Gastroesophageal sphincter (tissue), 4 donors: ENCODE measurements around the gene UST. TPM values are rescaled to one million over a fixed set of nuclear protein-coding genes. Genes with fewer than 3 reads are reported as not detected.

Source experiments
- ATAC-seq: fragments of 150-250 bp; one replicate; pipeline ENCODE4 v1.9.1; 2016; ENCODE audit warnings: mild to moderate bottlenecking, moderate library complexity
- H3K27ac ChIP-seq, 4 donors: fragments of 200-600 bp; sonication (generic) in 3 of 4; 1 replicate in 3 of 4; 2 replicates in 1 of 4; pipeline ENCODE4 v1.5.1; 2016 to 2019
- H3K27me3 ChIP-seq: fragments of 200-600 bp; sonication (generic); one replicate; pipeline ENCODE4 v1.5.1; 2019
- H3K36me3 ChIP-seq, 2 donors: fragments of 200-600 bp; sonication (generic); one replicate each; pipeline ENCODE4 v1.5.1; 2019; ENCODE audit warnings: control low read depth in 1 of 2
- H3K4me1 ChIP-seq, 3 donors: fragments of 200-600 bp; sonication (generic); 1 replicate in 2 of 3; 2 replicates in 1 of 3; pipeline ENCODE4 v1.5.1; 2016 to 2019; ENCODE audit warnings: control low read depth in 2 of 3
- H3K4me3 ChIP-seq, 2 donors: fragments of 200-600 bp; sonication (generic); one replicate each; pipeline ENCODE4 v1.5.1; 2019; ENCODE audit warnings: mild to moderate bottlenecking in 1 of 2, moderate library complexity in 1 of 2
- H3K9me3 ChIP-seq, 3 donors: fragments of 200-600 bp; sonication (generic); one replicate each; pipeline ENCODE4 v1.5.1; 2017 to 2019; ENCODE audit warnings: control low read depth in 2 of 3
- CTCF ChIP-seq, 4 experiments: fragments of 200-600 bp in 2 of 4; fragments of 450-650 bp in 2 of 4; sonication (generic) in 1 of 4; IDR thresholded peaks; one replicate each; pipeline ENCODE4 v1.5.1; 2017 to 2019; ENCODE audit warnings: antibody characterized with exemption in 4 of 4, mild to moderate bottlenecking in 2 of 4, moderate library complexity in 2 of 4
- EP300 ChIP-seq: sonication (generic); formaldehyde crosslinking; IDR thresholded peaks from one replicate; pipeline ENCODE4 v1.6.1; 2017; ENCODE audit warnings: antibody characterized with exemption, mild to moderate bottlenecking
- POLR2A ChIP-seq, 2 donors: fragments of 450-650 bp; IDR thresholded peaks; one replicate each; pipeline ENCODE4 v1.6.1; 2017; ENCODE audit warnings: antibody characterized with exemption in 2 of 2, mild to moderate bottlenecking in 2 of 2, moderate library complexity in 1 of 2
- POLR2AphosphoS5 ChIP-seq: sonication (generic); formaldehyde crosslinking; IDR thresholded peaks from one replicate; pipeline ENCODE4 v1.6.1; 2017; ENCODE audit warnings: antibody characterized with exemption
- WGBS, 2 donors: methylation state at CpG; one replicate each; pipeline ENCODE4 v1.1.5; 2018; ENCODE audit warnings: low coverage in 1 of 2; 5-methylcytosine and 5-hydroxymethylcytosine counted together
- total RNA-seq, 4 donors: library from RNA; depleted of rRNA; stranded (reverse); fragments of >200 nt; gene quantifications; one replicate each; pipeline ENCODE4 v1.1.0, GENCODE V29; 2016

The UST gene
- total RNA-seq, 4 donors from 2014 or later, result 17.4 to 48.1 (median 32.4) TPM

GRCh38 chr6:148757944-148758480, 11.2 kb downstream of the UST start:
- Histone ChIP-seq H3K27me3 (no peaks in the 10 kb centered on the region), H3K9me3 (no peaks in the 10 kb centered on the region), H3K27ac (no peak overlapping the region), H3K4me1 (peaks cover 0 to 40% (median 15%) of the 10 kb centered on the region in 3 donors), H3K36me3 (no peaks in the 10 kb centered on the region), H3K4me3 (no peak overlapping the region)
- no peak for ATAC-seq
- no peak for TF ChIP-seq CTCF (IDR thresholded peaks at IDR 0.05)
- TF ChIP-seq POLR2A (IDR thresholded peaks at IDR 0.05), result no peak
- TF ChIP-seq POLR2AphosphoS5, result no peak
- TF ChIP-seq EP300, result no peak
- WGBS, 2 donors, result 0 to 50% methylated on average over 1 to 2 of the region's 2 CpGs

GRCh38 chr6:148758492-148758891, 11.7 kb downstream of the UST start:
- Histone ChIP-seq H3K9me3 (no peaks in the 10 kb centered on the region), H3K4me1 (peaks cover 0 to 40% (median 15%) of the 10 kb centered on the region in 3 donors), H3K27me3 (no peaks in the 10 kb centered on the region), H3K27ac (peak overlapping the region in 1 of 4 donors; percentile 29), H3K4me3 (no peak overlapping the region), H3K36me3 (no peaks in the 10 kb centered on the region)
- ATAC-seq, result peak; percentile 40
- no peak for TF ChIP-seq EP300
- no peak for TF ChIP-seq POLR2AphosphoS5
- no peak for TF ChIP-seq POLR2A (IDR thresholded peaks at IDR 0.05)
- no peak for TF ChIP-seq CTCF (IDR thresholded peaks at IDR 0.05)
- 68 to 78% methylated on average over 1 to 5 of the region's 6 CpGs for WGBS, 2 donors

GRCh38 chr6:148760258-148760534, 13.4 kb downstream of the UST start:
- 60 to 89% methylated on average over 1 of the region's 1 CpG for WGBS, 2 donors
- peaks cover 0 to 40% (median 15%) of the 10 kb centered on the region in 3 donors for H3K4me1 ChIP-seq
- TF ChIP-seq CTCF (IDR thresholded peaks at IDR 0.05), result no peak
- TF ChIP-seq POLR2AphosphoS5, result no peak
- TF ChIP-seq POLR2A (IDR thresholded peaks at IDR 0.05), result no peak
- no peak for TF ChIP-seq EP300
- no peak overlapping the region for H3K4me3 ChIP-seq
- no peaks in the 10 kb centered on the region for H3K9me3 ChIP-seq
- no peak for ATAC-seq
- peak overlapping the region in 3 of 4 donors; percentile 39 to 74 (median 68) for H3K27ac ChIP-seq
- no peaks in the 10 kb centered on the region for H3K27me3 ChIP-seq
- H3K36me3 ChIP-seq, result no peaks in the 10 kb centered on the region

- TF ChIP-seq CTCF (IDR thresholded peaks at IDR 0.05), result no peak
- no peak for TF ChIP-seq POLR2A (IDR thresholded peaks at IDR 0.05)
- peak; percentile 49 for TF ChIP-seq POLR2AphosphoS5
- no peak for TF ChIP-seq EP300
- peak; percentile 88 for ATAC-seq
- H3K9me3 ChIP-seq, result no peaks in the 10 kb centered on the region
- WGBS, 2 donors, result 9 to 17% methylated on average over 7 of the region's 14 CpGs
- H3K36me3 ChIP-seq, result no peaks in the 10 kb centered on the region
- H3K27me3 ChIP-seq, result no peaks in the 10 kb centered on the region
- H3K4me3 ChIP-seq, result peak overlapping the region in 1 of 2 donors; percentile 32
- H3K27ac ChIP-seq, result peak overlapping the region in 3 of 4 donors; percentile 68 to 79 (median 74)
- H3K4me1 ChIP-seq, result peaks cover 0 to 40% (median 15%) of the 10 kb centered on the region in 3 donors
Measured at GRCh38 chr6:148760568-148761526, 14.0 kb downstream of the UST start.
